Breast epithelium (tissue), 3 donors: ENCODE measurements around the gene AUH.

ENCODE experiments used
- POLR2A ChIP-seq: fragments of 450-650 bp; IDR thresholded peaks from one replicate; pipeline ENCODE4 v1.6.1; 2016; ENCODE audit warnings: antibody characterized with exemption, mild to moderate bottlenecking, moderate library complexity
- POLR2AphosphoS5 ChIP-seq, 3 donors: sonication (generic); formaldehyde crosslinking; IDR thresholded peaks; one replicate each; pipeline ENCODE4 v1.6.1; 2017; ENCODE audit warnings: antibody characterized with exemption in 3 of 3
- TF ChIP-seq, protein P1 (sequence below), 3 donors: fragments of 450-650 bp; IDR thresholded peaks; one replicate each; pipeline ENCODE4 v1.5.1; 2016 to 2017; ENCODE audit warnings: antibody characterized with exemption in 3 of 3, mild to moderate bottlenecking in 3 of 3, moderate library complexity in 3 of 3

DNA sequence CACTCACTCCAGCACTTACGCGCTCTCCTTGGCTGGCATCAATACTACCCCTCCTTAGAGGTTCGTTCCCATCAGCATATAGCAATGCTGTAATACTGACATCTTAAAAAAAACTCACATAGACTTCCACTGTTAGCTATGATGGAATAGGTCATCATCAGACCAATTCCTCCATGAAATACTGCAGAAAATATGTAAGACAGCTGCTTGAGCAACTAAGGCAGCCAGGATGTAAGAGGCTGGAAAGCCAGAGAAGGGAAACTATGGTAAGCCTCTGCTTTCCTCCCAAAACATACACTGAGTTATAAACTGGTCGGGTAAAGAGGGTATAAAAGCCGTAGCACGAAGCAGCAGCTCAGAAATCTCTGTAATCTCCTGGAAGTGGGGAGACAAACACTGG lies 33.5 kb downstream of the AUH start:
- TF ChIP-seq, protein P1, sequence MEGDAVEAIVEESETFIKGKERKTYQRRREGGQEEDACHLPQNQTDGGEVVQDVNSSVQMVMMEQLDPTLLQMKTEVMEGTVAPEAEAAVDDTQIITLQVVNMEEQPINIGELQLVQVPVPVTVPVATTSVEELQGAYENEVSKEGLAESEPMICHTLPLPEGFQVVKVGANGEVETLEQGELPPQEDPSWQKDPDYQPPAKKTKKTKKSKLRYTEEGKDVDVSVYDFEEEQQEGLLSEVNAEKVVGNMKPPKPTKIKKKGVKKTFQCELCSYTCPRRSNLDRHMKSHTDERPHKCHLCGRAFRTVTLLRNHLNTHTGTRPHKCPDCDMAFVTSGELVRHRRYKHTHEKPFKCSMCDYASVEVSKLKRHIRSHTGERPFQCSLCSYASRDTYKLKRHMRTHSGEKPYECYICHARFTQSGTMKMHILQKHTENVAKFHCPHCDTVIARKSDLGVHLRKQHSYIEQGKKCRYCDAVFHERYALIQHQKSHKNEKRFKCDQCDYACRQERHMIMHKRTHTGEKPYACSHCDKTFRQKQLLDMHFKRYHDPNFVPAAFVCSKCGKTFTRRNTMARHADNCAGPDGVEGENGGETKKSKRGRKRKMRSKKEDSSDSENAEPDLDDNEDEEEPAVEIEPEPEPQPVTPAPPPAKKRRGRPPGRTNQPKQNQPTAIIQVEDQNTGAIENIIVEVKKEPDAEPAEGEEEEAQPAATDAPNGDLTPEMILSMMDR (IDR thresholded peaks at IDR 0.05) = no peak
- TF ChIP-seq POLR2A = no peak
- TF ChIP-seq POLR2AphosphoS5 (IDR thresholded peaks at IDR 0.05) = no peak
